Mesenchymal stem cell (in vitro differentiated cells and primary cell): Measurements from ENCODE around the gene PPM1M.

Source experiments
- DNase-seq: peaks from one replicate; pipeline ENCODE4 v3.0.0-alpha.2; 2013
- H2AFZ ChIP-seq: one replicate; pipeline ENCODE4 v1.6.1; 2013; ENCODE audit warnings: low read depth, mild to moderate bottlenecking, control low read depth, inconsistent platforms, low read length, moderate library complexity
- H2AK5ac ChIP-seq: 2 replicates; pipeline ENCODE4 v1.6.1; 2013; ENCODE audit warnings: low read length, moderate library complexity, mild to moderate bottlenecking, inconsistent platforms; ENCODE audit not compliant: severe bottlenecking
- H2BK120ac ChIP-seq: one replicate; pipeline ENCODE4 v1.6.1; 2013; ENCODE audit warnings: low read depth, mild to moderate bottlenecking, inconsistent platforms, low read length, moderate library complexity
- H2BK12ac ChIP-seq, 2 experiments: one replicate each; pipeline ENCODE4 v1.6.1; 2013; ENCODE audit warnings: inconsistent platforms in 2 of 2, low read length in 2 of 2, mild to moderate bottlenecking in 2 of 2, moderate library complexity in 2 of 2, control low read depth in 1 of 2
- H2BK15ac ChIP-seq: one replicate; pipeline ENCODE4 v1.6.1; 2013; ENCODE audit warnings: mild to moderate bottlenecking, low read depth, inconsistent platforms; ENCODE audit not compliant: poor library complexity, severe bottlenecking
- H2BK5ac ChIP-seq: 2 replicates; pipeline ENCODE4 v1.6.1; 2013; ENCODE audit warnings: low read depth, mild to moderate bottlenecking, low read length, control low read depth, inconsistent platforms; ENCODE audit not compliant: poor library complexity, severe bottlenecking
- H3K14ac ChIP-seq, 2 experiments: one replicate each; pipeline ENCODE4 v1.6.1; 2013; ENCODE audit warnings: inconsistent platforms in 2 of 2, low read length in 2 of 2, control low read depth in 1 of 2, mild to moderate bottlenecking in 1 of 2, moderate library complexity in 1 of 2
- H3K18ac ChIP-seq, 2 experiments: one replicate each; pipeline ENCODE4 v1.6.1; 2013; ENCODE audit warnings: inconsistent platforms in 2 of 2, low read length in 2 of 2, control low read depth in 1 of 2, low read depth in 1 of 2, mild to moderate bottlenecking in 1 of 2
- H3K23ac ChIP-seq, 2 experiments: one replicate each; pipeline ENCODE4 v1.6.1; 2013; ENCODE audit warnings: inconsistent platforms in 2 of 2, low read length in 2 of 2, mild to moderate bottlenecking in 2 of 2, moderate library complexity in 2 of 2, control low read depth in 1 of 2
- H3K27ac ChIP-seq: 2 replicates; pipeline ENCODE4 v1.5.1; 2013; ENCODE audit warnings: mild to moderate bottlenecking, moderate library complexity, low read length, control low read depth, inconsistent platforms; ENCODE audit not compliant: poor library complexity, severe bottlenecking
- H3K27me3 ChIP-seq, 2 experiments: 2 replicates each; pipeline versions ENCODE4 v1.6.1 to v1.7.0; 2013; ENCODE audit warnings: low read length in 2 of 2, mild to moderate bottlenecking in 2 of 2, moderate library complexity in 2 of 2, control low read depth in 1 of 2, inconsistent platforms in 1 of 2; ENCODE audit not compliant: control insufficient read depth in 1 of 2, insufficient read depth in 1 of 2
- H3K36me3 ChIP-seq, 2 experiments: 2 replicates each; pipeline versions ENCODE4 v1.6.1 to v1.7.0; 2013; ENCODE audit warnings: low read length in 2 of 2, control low read depth in 1 of 2, inconsistent platforms in 1 of 2, low read depth in 1 of 2, mild to moderate bottlenecking in 1 of 2; ENCODE audit not compliant: insufficient read depth in 2 of 2, control insufficient read depth in 1 of 2
- H3K4ac ChIP-seq, 2 experiments: one replicate each; pipeline ENCODE4 v1.6.1; 2013; ENCODE audit warnings: inconsistent platforms in 2 of 2, low read length in 2 of 2, mild to moderate bottlenecking in 2 of 2, moderate library complexity in 2 of 2, control low read depth in 1 of 2, low read depth in 1 of 2
- H3K4me1 ChIP-seq: 2 replicates; pipeline ENCODE4 v1.6.1; 2013; ENCODE audit warnings: low read depth, low read length, control low read depth; ENCODE audit not compliant: control insufficient read depth, insufficient read depth
- H3K4me2 ChIP-seq: 2 replicates; pipeline ENCODE4 v1.6.1; 2013; ENCODE audit warnings: low read length, mild to moderate bottlenecking, inconsistent platforms; ENCODE audit not compliant: poor library complexity, severe bottlenecking
- H3K4me3 ChIP-seq, 2 experiments: 2 replicates each; pipeline versions ENCODE4 v1.5.1 to v1.7.0; 2013; ENCODE audit warnings: low read length in 2 of 2, mild to moderate bottlenecking in 2 of 2, control low read depth in 1 of 2, low read depth in 1 of 2; ENCODE audit not compliant: insufficient read depth in 1 of 2
- H3K79me1 ChIP-seq: replicated peaks from 2 replicates; pipeline ENCODE4 v1.6.1; 2013; ENCODE audit warnings: mild to moderate bottlenecking, control low read depth, low read length, inconsistent platforms; ENCODE audit not compliant: poor library complexity, severe bottlenecking
- H3K9ac ChIP-seq: 2 replicates; pipeline ENCODE4 v1.7.0; 2013; ENCODE audit warnings: mild to moderate bottlenecking, low read length, moderate library complexity
- H3K9me3 ChIP-seq: 2 replicates; pipeline ENCODE4 v1.7.0; 2013; ENCODE audit warnings: mild to moderate bottlenecking, low read length; ENCODE audit not compliant: control insufficient read depth
- H4K8ac ChIP-seq: one replicate; pipeline ENCODE4 v1.6.1; 2013; ENCODE audit warnings: inconsistent platforms, mild to moderate bottlenecking, low read length, moderate library complexity
- H4K91ac ChIP-seq: one replicate; pipeline ENCODE4 v1.6.1; 2013; ENCODE audit warnings: mild to moderate bottlenecking, low read length, inconsistent platforms
- WGBS: methylation state at CpG from one replicate; pipeline ENCODE4 v1.1.7; 2013; ENCODE audit warnings: mixed read lengths; 5-methylcytosine and 5-hydroxymethylcytosine counted together

PPM1M gene

DNA sequence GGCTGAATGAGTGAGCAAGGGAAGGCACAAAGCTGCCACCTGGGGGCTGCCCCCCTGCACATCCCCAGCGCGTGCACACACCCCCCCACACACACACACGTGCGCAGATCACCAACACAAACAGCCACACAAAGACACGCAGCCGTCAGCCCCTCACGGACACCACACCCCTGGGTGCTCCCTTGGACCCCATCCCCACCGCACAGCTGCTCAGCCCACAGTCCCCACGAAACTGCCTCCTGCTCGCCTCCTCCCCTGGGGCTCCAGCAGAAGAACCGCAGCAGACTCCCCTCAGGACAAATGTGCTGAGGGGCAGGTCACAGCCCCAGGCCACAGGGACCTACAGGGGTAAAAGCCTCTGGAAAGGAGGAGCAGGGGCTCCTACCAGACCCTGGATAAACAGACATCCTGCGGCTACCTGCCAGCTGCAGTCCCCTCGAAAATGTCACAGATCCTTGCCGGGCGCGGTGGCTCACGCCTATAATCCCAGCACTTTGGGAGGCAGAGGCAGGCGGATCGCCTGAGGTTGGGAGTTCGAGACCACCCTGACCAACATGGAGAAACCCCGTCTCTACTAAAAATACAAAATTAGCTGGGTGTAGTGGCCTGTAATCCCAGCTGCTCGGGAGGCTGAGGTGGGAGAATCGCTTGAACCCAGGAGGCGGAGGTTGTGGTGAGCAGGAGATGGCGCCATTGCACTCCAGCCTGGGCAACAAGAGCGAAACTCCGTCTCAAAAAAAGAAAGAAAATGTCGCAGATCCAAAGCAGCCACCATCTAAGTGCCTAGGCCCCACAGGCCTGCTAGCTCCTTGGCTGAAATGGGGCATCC is 13.1 kb upstream of the PPM1M start:
- H2BK12ac ChIP-seq, result no peak overlapping the region
- no peak overlapping the region for H3K18ac ChIP-seq
- H2BK15ac ChIP-seq, result no peak overlapping the region
- 94% methylated on average over 26 of the region's 28 CpGs for WGBS
- H3K27ac ChIP-seq, result no peak overlapping the region
- H3K4ac ChIP-seq, result no peak overlapping the region
- no peak overlapping the region for H2BK5ac ChIP-seq
- no peak overlapping the region for H2BK120ac ChIP-seq
- no peak overlapping the region for H3K4me3 ChIP-seq
- no peak overlapping the region for H3K14ac ChIP-seq
- no peak overlapping the region for H3K4me2 ChIP-seq
- no peak overlapping the region for H2AK5ac ChIP-seq
- no peak overlapping the region for H3K23ac ChIP-seq
- H3K9ac ChIP-seq, result peak overlapping the region; percentile 26
- no peak overlapping the region for H4K91ac ChIP-seq
- peaks cover 47% of the 10 kb centered on the region for H3K79me1 ChIP-seq
- H2AFZ ChIP-seq, result no peak overlapping the region
- no peaks in the 10 kb centered on the region for H3K9me3 ChIP-seq
- no peaks in the 10 kb centered on the region for H3K27me3 ChIP-seq
- H4K8ac ChIP-seq, result no peak overlapping the region
- H3K36me3 ChIP-seq, result peaks cover 72 to 81% of the 10 kb centered on the region in 2 experiments
- peaks cover 25% of the 10 kb centered on the region for H3K4me1 ChIP-seq
- no peak for DNase-seq

- Histone ChIP-seq H3K4ac (no peak overlapping the region), H4K91ac (no peak overlapping the region), H2BK15ac (no peak overlapping the region), H3K4me1 (peaks cover 31% of the 10 kb centered on the region), H2BK120ac (no peak overlapping the region), H3K79me1 (peaks cover 47% of the 10 kb centered on the region), H3K9me3 (no peaks in the 10 kb centered on the region), H3K4me3 (no peak overlapping the region), H3K9ac (peak overlapping the region; percentile 26), H2BK12ac (no peak overlapping the region), H2AK5ac (no peak overlapping the region), H4K8ac (no peak overlapping the region), H3K18ac (no peak overlapping the region), H3K36me3 (peaks cover 66 to 74% of the 10 kb centered on the region in 2 experiments), H3K27me3 (no peaks in the 10 kb centered on the region), H2BK5ac (no peak overlapping the region), H3K14ac (no peak overlapping the region), H3K4me2 (no peak overlapping the region), H3K23ac (no peak overlapping the region), H3K27ac (no peak overlapping the region), H2AFZ (no peak overlapping the region)
- no peak for DNase-seq
- 96% methylated on average over 5 of the region's 5 CpGs for WGBS
Observed at GRCh38 chr3:52233108-52233591, 12.4 kb upstream of the PPM1M start.

DNA sequence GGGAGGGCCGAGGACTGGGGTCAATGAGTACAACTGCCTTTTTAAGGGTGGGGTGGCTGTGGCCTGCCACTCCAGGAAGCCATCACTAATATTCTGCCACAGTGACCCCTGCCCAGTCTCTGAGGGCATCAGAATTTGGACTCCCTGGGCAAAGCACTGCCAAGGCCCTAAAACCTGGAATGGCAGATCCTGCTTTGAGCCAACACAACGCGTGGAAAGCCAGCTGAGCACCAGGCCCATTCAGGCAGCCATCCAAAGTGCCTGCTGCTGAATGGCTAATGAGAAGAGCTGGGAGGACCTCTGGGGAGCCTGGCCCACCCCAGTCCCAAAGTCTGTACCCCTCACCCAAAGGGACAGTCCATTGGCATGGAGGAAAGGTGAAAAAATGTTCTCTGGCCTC is 11.6 kb upstream of the PPM1M start:
- Histone ChIP-seq H3K27me3 (no peaks in the 10 kb centered on the region), H2BK12ac (no peak overlapping the region), H3K4me3 (no peak overlapping the region), H2BK5ac (no peak overlapping the region), H4K8ac (no peak overlapping the region), H3K4me2 (no peak overlapping the region), H2BK15ac (no peak overlapping the region), H3K79me1 (peaks cover 46% of the 10 kb centered on the region), H3K18ac (no peak overlapping the region), H4K91ac (no peak overlapping the region), H3K4ac (no peak overlapping the region), H2AFZ (no peak overlapping the region), H2AK5ac (no peak overlapping the region), H3K23ac (no peak overlapping the region), H3K14ac (no peak overlapping the region), H3K9ac (peak overlapping the region; percentile 11), H3K9me3 (no peaks in the 10 kb centered on the region), H2BK120ac (no peak overlapping the region), H3K36me3 (peaks cover 58 to 66% of the 10 kb centered on the region in 2 experiments), H3K27ac (no peak overlapping the region), H3K4me1 (peaks cover 35% of the 10 kb centered on the region)
- no peak for DNase-seq
- WGBS, result 89% methylated on average over 3 of the region's 3 CpGs

DNA sequence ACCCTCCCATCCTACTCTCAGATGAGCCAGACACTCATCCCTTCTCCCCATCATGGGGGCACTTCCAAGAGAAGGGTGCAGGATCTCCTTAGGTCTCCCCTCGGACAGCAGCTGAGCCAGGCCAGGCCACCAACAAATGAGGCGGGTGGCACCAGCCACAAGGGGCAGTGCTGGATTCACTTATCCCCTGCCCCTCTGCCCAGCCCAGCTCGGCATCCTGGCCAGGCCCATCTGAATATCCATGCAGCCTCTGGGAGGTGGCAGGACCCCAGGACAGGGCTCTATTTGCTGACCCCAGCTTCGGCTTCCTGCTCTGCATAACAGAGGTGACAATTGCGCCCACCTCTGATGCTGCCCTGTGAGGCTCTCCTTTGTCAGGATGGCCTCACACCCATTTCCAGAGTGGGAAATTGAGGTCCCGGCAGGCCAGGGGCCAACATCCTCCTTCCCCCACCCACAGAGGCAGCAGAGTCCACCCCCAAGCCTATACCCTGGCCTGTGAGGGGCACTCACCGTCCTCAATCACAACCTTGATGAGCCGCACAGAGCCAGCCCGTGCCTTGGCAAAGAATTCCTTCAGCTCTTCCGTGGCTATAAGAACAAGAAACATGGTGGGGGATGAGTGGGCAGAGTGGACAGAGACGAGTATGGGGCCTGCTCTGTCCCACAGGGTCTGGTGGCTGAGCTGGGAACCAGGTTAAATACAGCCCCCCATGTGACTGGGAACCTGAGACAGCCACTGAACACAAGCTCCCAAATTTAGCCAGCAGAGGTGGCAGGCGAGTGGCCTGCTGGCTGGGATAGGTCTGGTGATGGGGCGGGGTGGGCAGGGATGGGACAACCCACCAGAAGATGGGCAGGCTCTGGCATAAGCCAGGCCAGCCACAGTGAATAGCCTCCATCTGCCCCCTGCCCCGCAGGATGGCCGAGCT is 10.8 kb upstream of the PPM1M start:
- H2BK12ac ChIP-seq, result no peak overlapping the region
- H4K8ac ChIP-seq, result no peak overlapping the region
- no peak overlapping the region for H2AK5ac ChIP-seq
- no peak overlapping the region for H2BK5ac ChIP-seq
- no peak overlapping the region for H3K18ac ChIP-seq
- H3K4ac ChIP-seq, result peak overlapping the region in 1 of 2 experiments; percentile 26
- H4K91ac ChIP-seq, result no peak overlapping the region
- peaks cover 39% of the 10 kb centered on the region for H3K79me1 ChIP-seq
- peaks cover 49 to 58% of the 10 kb centered on the region in 2 experiments for H3K36me3 ChIP-seq
- H2BK120ac ChIP-seq, result peak overlapping the region; percentile 36
- H3K9me3 ChIP-seq, result no peaks in the 10 kb centered on the region
- H3K4me2 ChIP-seq, result no peak overlapping the region
- no peak overlapping the region for H3K14ac ChIP-seq
- peak overlapping the region; percentile 11 for H3K9ac ChIP-seq
- WGBS, result 95% methylated on average over 15 of the region's 15 CpGs
- peaks cover 37% of the 10 kb centered on the region for H3K4me1 ChIP-seq
- no peak overlapping the region for H3K27ac ChIP-seq
- no peak overlapping the region for H2AFZ ChIP-seq
- H2BK15ac ChIP-seq, result no peak overlapping the region
- no peak overlapping the region for H3K23ac ChIP-seq
- no peak for DNase-seq
- H3K27me3 ChIP-seq, result no peaks in the 10 kb centered on the region
- H3K4me3 ChIP-seq, result no peak overlapping the region
